Raji (cell line): Measurements from ENCODE around the gene CNMD.

Experiments used
- POLR2A ChIP-seq: IDR thresholded peaks from 2 replicates; pipeline ENCODE4 v1.6.1; 2011; ENCODE audit warnings: low read depth, low read length, control low read depth; ENCODE audit not compliant: insufficient read depth

CNMD gene

DNA sequence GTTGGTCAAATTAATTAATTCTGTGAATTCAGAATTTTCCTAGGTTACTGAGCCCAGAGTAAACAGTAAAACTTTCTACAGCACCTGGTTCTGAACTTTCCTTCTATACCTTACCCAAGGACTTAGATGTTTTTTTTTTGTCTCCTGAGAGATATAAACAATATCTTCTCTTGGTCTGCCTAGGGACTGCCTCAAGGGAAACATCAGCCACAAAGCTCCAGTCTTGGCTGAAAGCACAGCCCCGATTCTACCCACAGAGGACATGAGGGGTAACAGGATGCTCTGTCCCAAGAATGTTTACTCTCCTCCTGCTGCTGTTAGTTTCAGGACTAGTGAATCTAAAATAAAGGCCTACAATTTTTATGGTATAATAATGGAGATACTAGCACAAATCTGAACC, 14.3 kb downstream of the CNMD start:
- no peak for TF ChIP-seq POLR2A

DNA sequence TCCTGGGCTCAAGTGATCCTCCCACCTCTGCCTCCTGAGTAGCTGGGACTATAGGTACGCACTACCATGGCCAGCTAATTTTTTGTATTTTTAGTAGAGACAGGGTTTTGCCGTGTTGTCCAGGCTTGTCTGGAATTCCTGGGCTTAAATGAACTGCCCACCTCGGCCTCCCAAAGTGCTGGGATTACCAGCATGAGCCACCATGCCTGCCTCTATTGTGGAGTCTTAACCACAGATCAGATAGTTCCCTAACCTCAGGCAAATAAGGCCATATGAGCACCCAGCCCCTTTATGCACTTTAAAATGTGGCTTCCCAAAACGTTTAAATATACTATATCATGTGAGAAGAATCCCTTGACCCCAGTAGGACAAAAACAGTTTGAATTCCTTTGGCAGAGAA, 16.4 kb downstream of the CNMD start:
- no peak for TF ChIP-seq POLR2A

DNA sequence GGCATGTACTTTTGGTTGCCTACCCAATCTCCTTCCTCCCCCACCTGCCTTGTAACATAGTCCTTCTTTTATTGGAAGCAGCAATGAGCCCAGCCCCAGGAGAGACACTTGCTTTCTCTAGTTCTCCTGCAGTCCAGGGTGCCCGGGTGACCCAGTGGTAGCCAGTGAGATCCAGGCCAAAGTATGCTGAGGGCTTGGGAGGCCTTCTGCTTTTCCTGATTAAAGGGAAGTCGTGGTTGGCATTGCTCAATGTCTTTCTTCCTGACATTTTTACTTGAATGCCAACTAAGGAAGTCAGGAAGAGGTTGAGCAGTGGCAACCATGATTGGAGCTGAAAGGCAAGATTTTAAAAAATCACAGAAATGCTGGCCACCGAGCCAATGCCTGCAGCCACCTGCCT, 25.7 kb downstream of the CNMD start:
- TF ChIP-seq POLR2A: no peak

DNA sequence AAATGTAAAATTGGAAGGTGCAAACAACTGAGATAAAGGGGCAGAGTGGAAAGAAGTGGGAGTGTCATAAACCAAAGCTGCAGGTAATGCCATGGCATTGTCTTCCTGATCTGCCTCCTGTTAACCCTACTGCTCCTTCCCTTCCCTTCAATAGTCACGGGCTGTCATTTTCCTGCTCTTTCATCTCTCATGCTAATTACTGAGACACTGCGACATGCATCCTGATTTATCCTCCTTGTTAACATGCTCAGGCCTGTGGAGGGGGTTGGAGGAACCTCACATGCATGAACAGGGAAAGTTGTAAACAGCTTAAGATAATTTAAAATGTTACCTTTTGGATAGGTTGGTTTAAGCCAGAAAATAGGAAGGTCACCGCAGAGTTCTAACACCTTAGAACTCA, 27.2 kb downstream of the CNMD start:
- TF ChIP-seq POLR2A: no peak

DNA sequence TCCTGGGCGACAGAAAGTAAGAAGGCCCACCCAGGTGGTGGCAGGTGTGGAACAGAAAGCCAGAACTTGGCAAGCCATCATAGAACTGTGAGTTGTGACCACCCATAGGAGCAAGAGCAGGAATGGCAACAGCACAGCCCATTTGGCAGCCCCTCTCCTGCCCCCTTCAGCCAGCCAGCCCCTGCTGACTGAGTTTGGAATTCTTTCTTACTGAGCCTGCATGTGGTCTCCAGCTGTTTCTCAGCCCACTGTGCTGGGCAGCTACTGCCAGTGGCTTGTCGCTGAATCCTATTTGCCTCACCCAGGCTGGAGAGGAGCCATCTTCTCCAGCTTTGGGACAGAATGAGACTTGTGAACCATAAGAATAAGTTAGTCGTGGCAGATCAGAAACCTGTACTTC, 28.3 kb downstream of the CNMD start:
- TF ChIP-seq POLR2A: no peak

DNA sequence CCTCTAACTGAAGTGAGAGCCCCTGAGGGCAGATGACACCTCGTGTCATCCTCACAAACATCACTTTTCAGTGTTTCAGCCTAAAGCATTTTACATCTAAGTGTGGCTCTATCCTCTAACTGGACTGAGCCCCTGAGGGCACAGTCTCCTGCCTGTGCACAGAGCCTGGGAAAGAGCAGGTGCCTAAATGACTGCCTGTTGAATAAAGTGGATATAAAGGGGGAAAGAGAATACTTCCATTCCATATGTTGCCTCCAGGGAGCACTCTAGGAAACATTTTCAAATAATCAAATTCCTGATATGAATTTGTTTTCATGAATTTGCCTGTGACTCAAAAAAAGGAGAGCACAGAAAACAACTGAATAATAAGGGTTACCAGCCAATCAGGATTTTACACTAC, 32.2 kb downstream of the CNMD start:
- TF ChIP-seq POLR2A: no peak

DNA sequence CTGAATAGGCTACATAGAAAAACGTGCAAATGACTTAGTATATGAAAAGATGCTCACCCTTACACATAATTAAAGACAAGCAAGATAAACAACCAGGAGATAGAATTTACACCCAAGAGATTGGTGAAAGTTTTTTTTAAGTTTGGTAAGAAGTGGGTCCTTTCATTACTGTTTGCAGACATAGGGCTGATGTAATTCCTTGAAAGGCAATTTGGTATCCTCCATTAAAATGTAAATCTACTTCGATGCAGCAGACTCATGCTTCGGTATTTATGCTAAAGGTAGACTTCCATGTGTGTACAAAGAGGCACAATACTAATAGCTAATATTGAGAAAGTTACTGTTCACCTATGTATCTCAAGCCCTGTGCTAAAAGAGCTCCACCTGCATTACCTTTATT, 33.5 kb downstream of the CNMD start:
- no peak for TF ChIP-seq POLR2A

DNA sequence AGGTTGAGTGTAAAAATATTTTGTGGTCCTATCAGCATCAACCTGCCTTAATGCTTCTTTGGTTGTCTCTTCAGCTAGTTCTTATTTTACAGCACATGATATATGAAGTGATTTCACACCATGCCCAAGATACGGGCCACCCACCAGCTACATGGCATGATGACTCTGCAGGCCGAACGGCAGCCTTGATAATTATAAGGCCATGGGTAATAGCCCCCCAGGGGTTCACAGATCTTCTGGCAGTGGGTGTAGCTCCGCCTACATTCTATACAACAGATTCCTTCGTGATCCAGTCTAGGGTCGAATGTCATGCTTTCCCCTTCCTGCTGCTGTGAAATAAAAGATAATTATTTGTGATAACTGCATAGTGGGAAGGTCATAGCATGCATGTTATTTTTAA, 36.1 kb downstream of the CNMD start:
- TF ChIP-seq POLR2A: no peak

DNA sequence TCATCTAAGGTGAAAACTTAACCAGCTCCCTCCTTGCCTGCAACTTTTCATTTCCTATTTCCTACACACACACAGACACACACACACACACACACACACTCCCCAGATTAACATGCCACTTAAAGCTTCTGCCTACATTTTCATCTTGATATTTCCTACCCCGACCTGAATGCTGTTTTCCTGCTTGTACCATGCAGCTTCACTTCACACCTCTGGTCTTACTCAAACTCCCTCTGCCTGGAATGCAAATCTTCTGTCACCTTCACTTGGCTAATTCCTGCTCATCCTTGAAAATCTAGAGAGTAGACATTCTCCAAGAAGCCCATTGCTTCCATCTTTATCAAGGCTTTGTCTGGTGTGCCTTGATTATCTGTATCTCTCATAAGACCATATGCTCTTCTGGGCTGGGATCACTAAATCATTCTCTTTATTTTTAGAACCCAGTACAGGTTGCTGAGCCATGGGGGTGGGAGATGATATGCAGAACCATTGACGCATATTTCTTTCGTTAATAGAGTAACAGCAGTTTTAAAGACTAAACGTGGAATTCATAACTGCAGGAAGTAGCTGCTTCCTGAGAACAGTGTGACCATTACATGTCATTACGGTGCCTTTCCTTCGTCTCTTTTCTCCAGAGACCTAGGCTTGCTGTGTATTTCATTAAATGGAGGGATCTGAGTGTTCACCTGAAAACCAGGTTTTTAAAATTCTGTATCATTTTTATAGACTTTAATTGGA, 37.7 kb downstream of the CNMD start:
- TF ChIP-seq POLR2A: no peak

DNA sequence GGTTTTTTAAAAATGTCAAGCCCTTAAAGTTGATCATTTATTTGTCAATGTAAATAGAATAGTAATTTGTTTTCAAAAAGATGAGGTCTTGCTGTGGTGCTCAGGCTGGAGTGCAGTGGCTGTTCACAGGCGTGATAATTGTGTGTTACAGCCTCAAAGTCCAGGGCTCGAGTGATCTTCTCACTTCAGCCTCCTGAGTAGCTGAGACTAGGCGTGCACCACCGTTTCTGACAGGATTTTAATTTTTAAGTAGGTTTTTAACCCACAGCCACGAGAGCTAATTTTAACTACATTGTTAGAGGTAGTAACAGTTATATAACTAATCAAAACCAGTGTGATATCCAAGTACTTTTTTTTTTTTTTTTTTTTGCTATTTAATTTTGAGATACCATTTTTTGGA, 43.1 kb downstream of the CNMD start:
- TF ChIP-seq POLR2A: no peak

DNA sequence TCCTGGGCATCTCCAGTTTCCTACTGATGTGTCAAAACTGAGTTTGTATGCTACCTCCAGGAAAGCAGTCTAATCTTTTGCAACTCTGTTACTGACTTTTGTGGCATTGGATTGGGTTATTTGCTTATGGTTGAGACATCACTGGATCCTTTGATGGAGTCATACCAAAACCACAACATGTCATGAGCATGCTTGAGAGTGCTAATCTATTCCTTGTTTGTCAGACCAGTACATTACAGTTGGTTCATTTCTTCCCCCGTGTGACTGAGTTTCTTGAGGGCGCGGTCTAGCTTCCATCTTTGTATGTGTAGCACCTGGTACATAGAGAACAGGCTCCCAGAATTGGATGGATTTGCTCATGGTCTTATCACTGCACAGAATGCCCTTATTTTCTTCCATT, 43.8 kb downstream of the CNMD start:
- no peak for TF ChIP-seq POLR2A

DNA sequence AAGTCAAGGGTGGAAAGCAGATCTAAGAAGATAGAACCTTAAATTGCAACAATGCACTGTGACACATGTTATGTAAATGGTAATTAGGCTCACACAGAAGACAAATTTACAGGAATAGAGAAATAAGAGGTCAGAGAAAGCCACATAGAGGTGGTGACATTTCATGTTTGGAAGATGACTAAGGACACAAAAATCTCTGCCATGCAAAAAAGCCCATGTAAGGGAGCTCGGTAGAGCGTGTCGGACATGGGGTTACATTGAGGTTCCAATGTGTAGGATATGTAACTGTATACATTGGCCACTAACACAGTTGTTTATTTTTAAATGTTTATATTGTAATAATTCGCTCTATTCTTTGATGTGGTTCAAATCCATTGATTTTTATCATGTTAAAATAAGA, 53.2 kb downstream of the CNMD start:
- TF ChIP-seq POLR2A: no peak

DNA sequence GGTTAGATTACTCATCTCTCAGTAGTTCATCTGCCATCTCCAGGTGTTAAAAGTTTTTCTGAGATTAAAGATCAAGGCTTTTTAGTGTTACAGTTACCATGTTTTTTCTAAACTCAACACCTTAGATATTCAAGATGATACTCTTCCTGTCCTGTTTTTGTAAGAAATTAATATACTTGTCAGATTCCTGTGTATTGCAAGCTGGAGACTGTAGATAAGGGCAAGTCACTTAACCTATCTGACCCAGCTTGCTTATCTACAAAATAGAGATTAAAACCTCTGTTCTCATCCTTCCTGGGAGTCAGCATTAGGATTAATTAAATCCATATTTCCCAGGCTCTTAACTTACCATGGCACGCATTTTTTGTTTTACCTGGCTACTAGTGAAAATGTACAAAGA, 61.8 kb downstream of the CNMD start:
- TF ChIP-seq POLR2A: no peak

DNA sequence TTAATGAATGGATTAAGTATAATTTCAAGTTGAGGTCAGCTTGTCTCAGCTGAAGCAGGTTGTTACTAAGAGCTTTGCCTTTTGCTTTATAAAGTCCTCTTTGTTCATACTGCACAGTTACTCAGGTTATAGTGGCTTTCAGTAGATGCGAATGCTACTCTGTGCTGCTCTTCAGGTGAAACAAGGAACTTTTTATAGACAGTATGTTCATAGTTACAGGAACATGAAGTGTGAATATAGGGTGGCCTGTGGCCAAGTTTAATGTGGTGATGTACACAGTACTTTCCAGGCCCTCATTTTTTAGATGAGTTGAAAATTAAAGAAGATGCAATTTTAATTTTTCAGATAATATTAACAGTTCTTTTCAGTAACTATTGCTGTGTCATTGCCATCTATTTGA, 66.2 kb downstream of the CNMD start:
- no peak for TF ChIP-seq POLR2A

DNA sequence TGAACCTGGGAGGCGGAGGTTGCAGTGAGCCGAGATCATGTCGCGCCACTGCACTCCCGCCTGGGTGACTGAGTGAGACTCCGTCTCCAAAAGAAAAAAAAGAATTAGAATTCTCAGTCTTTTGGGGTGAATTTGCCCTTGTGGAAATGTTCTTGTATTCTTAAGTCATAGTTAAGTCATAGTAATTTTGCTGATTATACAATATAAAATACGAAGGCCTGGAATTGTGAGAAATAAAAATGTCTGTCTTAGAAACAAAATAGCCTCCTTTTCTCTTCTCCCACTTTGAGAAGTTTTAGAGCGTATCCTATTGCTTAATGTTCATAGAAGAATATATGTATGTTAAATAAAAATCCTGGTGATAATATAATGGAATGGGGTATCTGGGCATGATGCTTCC, 68.9 kb downstream of the CNMD start:
- TF ChIP-seq POLR2A: no peak

DNA sequence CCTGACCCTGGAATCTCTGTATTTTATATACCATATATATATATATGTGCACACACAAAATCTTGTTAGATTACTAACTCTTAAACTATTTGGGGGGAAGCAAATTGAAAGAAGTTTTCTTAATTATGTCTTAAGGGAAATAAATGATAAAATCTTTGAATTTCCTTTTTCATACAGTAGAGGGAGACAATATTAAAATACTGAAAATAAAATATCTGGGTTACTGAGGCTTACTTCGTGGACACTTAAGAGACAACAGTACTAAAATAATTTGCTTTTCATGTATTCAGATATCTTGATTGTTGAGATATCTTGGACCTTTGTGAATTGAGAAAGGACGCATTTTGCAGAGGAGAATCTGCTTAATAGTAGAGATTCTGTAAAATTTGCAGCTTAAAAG, 69.9 kb downstream of the CNMD start:
- no peak for TF ChIP-seq POLR2A

DNA sequence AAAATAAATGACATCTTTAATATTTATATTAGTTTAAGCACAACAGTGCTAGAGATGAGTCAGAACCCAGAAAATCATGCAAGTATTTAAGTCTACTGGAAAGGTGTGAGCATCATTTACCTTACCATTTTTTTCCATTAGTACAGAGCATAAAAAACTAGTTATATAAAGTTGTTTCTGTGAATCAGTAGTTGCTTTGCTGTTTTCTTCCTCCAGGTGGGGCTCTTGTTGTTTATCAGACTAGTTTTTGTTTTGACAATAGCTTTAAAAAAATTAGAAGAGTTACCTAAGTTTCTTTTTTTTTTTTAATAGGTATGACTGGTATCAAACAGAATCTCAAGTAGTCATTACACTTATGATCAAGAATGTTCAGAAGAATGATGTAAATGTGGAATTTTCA, 74.3 kb downstream of the CNMD start:
- no peak for TF ChIP-seq POLR2A

DNA sequence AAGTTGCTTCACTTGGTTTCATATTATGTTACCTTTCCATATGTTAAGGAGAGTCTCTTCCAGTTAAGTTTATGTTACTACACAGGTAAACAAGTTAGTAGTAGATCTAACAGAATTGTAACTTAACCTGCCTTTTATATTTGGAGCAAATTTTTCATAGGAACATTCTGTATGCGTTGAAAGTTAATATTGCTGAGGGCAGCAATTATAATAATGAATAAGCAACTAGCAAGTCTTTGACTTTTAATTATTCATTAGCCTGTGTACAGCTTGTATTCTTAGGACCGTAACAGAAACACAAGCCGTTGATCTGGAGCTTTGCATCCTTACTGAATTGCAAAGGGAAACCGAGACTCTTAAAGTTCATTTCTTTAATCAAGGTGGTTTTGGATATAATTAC, 75.3 kb downstream of the CNMD start:
- no peak for TF ChIP-seq POLR2A

DNA sequence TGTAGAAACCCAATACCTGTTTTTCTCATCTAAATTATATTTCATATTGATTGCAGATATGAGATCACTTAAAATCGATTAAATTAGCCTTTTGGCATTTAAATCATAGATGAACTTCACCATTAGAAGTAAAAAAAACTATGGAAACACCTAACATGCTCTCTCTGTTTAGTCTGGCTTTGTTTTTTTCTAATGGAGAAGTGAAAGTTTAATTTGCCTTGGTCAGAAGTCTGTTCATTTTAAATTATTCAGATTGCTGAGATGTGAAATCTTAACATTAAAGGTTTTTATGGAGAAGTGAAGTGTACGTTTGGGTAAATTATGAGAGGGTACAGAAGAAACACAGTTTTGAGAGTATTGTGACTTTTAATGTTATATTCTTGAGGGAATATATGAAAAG, 80.3 kb downstream of the CNMD start:
- TF ChIP-seq POLR2A: no peak
